Central memory CD4-positive, alpha-beta T cell (primary cell): Measurements from ENCODE around the gene ARHGEF25.
"Not testable (repeated sequence)": the region's sequence is repeated elsewhere in the genome, so short reads cannot be mapped to it uniquely, and the experiment has no call there.

Experiments used
- DNase-seq: peaks from one replicate; pipeline ENCODE4 v3.0.0; 2022
- total RNA-seq, 3 experiments: gene quantifications; one replicate each; lab custom pipeline; 2026; lab: John Stamatoyannopoulos, UW

Gene ARHGEF25
- 0 to 1.1 (median 0.38) reads per million in 3 experiments for total RNA-seq

GRCh38 chr12:57611108-57611826 is at the start of gene ARHGEF25:
Gene ARHGEF25 (plus strand): TSS chr12:57611435. CDS start chr12:57611895, 460 bp downstream.
- no peak for DNase-seq

GRCh38 chr12:57563358-57563757 is 47.9 kb upstream of the ARHGEF25 start:
- no peak for DNase-seq

- no peak for DNase-seq
Observed at GRCh38 chr12:57564178-57564740, 47.0 kb upstream of the ARHGEF25 start.

GRCh38 chr12:57568838-57569237 is 42.4 kb upstream of the ARHGEF25 start:
- no peak for DNase-seq

- no peak for DNase-seq
Observed at GRCh38 chr12:57569858-57570257, 41.4 kb upstream of the ARHGEF25 start.

GRCh38 chr12:57570438-57570837 is 40.8 kb upstream of the ARHGEF25 start:
- not testable (repeated sequence) for DNase-seq

GRCh38 chr12:57571926-57572762 is 39.1 kb upstream of the ARHGEF25 start:
- no peak for DNase-seq

GRCh38 chr12:57574795-57575194 is 36.4 kb upstream of the ARHGEF25 start:
- no peak for DNase-seq

- DNase-seq: no peak
Observed at GRCh38 chr12:57575771-57576612, 35.2 kb upstream of the ARHGEF25 start.

- no peak for DNase-seq
Observed at GRCh38 chr12:57576613-57577160, 34.5 kb upstream of the ARHGEF25 start.

GRCh38 chr12:57577981-57578758 is 33.1 kb upstream of the ARHGEF25 start:
- no peak for DNase-seq

- DNase-seq: no peak
Observed at GRCh38 chr12:57579011-57579410, 32.2 kb upstream of the ARHGEF25 start.

- no peak for DNase-seq
Observed at GRCh38 chr12:57579677-57580465, 31.4 kb upstream of the ARHGEF25 start.

- no peak for DNase-seq
Observed at GRCh38 chr12:57580466-57580795, 30.8 kb upstream of the ARHGEF25 start.

- no peak for DNase-seq
Observed at GRCh38 chr12:57581802-57582201, 29.4 kb upstream of the ARHGEF25 start.

- DNase-seq: no peak
Observed at GRCh38 chr12:57582440-57582839, 28.8 kb upstream of the ARHGEF25 start.

- DNase-seq: peak; percentile 71
Observed at GRCh38 chr12:57583008-57583831, 28.0 kb upstream of the ARHGEF25 start.

- no peak for DNase-seq
Observed at GRCh38 chr12:57584050-57584449, 27.2 kb upstream of the ARHGEF25 start.

- DNase-seq: no peak
Observed at GRCh38 chr12:57584690-57585089, 26.5 kb upstream of the ARHGEF25 start.

GRCh38 chr12:57585156-57585555 is 26.1 kb upstream of the ARHGEF25 start:
- no peak for DNase-seq
